ENCODE measurements around the gene MYOF.

The MYOF gene

DNA sequence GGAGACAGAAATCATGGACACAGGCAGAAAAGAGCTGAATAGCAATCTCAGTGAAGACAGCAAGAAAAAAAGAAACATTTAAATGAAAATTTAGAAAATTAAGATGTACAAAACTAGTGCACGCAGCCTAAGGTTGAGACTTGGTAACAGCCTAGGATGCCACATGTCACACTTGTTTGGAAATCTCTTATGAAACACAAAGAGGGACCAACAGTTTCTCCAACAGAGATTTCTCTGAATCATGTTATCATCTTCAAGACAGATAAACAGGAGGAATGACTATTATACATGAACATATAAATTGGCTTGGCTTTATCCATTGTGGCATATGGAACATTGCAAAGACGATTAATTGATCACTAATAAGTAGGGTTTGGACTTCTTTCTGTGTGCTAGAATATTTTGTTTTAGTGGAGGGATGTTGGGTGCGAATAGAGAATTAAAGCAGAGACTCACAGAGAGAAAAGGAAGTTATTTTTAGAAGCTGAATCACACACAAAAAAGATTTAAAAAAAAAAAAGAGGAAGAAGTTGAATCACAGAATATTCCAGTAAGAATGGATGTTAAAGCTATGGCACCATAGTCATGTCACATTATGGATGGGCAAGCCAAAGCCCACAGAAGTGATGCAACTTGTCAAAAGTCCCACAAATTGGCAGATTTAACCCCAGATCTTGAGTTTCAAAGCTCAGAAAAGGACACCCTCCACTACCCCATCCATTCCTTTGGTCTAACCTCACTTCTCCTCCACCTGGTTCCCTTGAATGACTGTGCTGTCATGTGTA, 91.6 kb downstream of the MYOF start:
- TF ChIP-seq ZNF274 (IDR thresholded peaks at IDR 0.05; ENCODE audit: low read depth, low read length), result no peak
- H3K4me3 ChIP-seq (ENCODE audit: low read length), result no peak overlapping the region

DNA sequence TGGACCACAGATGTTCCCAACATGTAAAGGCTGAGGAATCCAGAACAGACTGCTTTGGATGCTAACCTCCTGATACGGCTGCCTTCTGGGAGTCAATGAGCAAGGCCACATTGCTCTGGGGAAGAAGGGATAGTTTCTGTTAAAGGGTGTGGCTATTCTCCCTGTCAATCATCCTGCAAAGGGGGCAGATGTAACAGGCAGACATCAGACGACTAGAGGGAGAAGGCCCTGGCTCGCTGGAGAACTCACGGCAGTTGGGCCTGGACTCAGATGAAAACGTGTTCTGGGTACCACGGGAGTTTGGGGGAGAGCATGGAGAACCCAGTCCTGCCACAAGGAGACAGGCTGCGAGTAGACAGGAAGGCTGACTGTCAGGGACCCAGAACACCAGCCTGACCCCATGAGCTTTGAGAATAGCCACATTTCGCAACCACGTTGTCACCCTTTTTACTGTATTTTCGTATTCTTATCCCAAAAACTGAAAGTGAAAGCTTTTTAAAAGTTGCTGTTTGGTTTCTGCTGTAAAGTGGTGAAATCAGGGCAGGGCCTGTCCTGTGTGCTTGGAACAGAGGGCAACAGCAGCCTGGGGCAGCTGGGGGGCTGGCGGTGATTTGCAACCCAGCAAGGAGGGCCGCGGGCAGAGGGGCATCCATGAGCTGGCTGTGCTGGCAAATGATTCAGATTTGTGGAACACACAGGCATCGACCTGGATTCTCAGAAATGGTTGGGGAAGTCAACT, 95.3 kb downstream of the MYOF start:
- H3K4me3 ChIP-seq (ENCODE audit: low read length), result no peak overlapping the region
- no peak for TF ChIP-seq ZNF274 (IDR thresholded peaks at IDR 0.05; ENCODE audit: low read depth, low read length)

DNA sequence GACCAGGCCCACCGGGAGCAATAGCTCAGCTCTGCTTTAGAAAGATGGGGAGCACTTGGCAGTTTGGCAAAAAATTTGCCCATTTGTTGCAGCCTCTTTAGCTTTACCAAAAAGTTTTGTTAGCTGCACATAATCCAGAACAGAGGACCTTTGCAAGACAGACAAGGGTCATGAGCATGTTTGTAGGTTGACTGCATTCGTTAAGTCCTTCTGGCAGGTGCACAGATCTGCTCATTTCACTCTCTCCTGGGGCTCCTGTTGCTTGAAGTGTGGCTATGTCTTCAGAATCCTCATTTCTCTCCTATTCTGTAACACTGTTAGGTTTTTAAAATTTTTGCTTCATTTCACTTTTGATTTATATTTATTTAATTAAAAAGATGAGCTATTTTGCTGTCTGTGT, 96.8 kb downstream of the MYOF start:
- no peak overlapping the region for H3K4me3 ChIP-seq (ENCODE audit: low read length)
- no peak for TF ChIP-seq ZNF274 (IDR thresholded peaks at IDR 0.05; ENCODE audit: low read depth, low read length)

DNA sequence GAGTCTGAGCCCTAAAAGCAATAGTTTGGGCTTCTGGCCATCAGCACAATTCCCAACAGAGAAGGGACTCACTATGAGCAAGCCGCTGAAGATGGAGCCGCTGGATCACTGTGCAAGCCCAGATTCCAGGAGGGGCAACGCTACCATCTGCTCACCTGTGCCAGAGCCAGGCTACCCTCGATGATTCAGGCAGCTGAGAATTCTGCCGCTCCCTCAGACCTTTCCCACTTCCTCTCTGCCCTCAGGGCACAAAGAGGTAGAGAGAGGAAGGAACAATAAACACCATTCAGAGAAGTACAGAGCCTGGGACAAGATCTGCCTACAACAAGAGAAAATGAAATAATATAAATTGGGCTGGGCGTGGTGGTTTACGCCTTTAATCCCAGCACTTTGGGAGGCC, 98.1 kb downstream of the MYOF start:
- no peak overlapping the region for H3K4me3 ChIP-seq (ENCODE audit: low read length)
- no peak for TF ChIP-seq ZNF274 (IDR thresholded peaks at IDR 0.05; ENCODE audit: low read depth, low read length)

DNA sequence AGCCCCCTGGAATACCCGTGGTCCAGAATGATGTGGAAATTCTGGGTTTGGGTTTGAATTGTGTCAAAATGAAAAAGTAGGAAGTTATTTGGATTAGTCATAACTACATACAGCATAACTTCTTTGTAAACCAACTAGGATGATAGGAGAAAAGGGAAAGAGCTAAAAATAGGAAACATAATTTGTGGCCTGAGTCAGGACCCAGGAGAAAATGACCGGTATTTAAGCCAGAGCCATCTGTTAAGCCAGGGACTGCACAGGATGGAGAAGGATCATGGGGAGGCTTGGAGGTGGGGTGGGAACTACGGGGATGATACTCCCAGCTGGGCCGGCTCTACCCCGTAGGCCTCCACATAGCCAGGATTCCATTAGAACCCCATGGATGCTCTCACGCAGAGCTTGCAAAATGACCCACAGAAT, 98.6 kb downstream of the MYOF start:
- no peak overlapping the region for H3K4me3 ChIP-seq (ENCODE audit: low read length)
- TF ChIP-seq ZNF274 (IDR thresholded peaks at IDR 0.05; ENCODE audit: low read depth, low read length), result no peak

DNA sequence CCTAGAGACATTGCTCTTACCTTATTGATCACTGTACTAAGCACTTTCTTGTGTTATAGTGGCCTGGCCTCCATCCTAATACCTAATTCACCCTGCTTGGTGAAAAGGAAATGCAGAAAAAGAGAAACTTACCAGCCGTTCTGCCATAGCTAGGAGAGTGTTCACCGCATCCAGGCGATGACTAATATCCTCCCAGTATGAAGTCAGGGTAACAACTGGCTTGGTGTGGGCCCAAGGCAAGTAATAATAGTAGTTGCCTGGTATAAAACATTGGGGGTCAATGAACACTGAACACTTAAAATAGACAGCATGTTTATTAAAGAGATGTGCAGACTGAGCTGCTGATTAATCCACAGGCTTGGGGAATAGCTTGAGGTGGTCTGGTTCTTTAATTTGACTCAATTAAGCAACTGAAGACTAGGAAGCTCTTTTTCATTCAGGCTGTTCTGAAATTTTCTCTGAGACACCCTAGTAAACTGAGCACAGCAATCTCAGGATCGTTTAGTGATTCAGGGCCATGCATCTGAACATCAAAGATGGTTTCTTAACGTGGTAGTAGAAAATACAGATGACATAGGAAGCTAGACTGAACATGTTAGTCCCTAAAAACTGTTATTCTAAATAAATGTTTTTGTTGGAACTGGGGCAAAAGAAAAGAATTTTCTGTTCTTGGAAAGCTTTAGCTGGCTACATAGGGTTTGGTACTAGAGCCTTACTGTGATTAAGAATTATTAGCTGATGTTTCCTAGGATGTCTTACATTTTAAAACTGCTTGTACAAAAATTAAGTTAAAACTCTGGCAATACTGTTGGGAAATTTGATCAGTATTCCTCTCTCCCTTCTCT, 102.2 kb downstream of the MYOF start:
- TF ChIP-seq ZNF274 (IDR thresholded peaks at IDR 0.05; ENCODE audit: low read depth, low read length), result no peak
- H3K4me3 ChIP-seq (ENCODE audit: low read length), result no peak overlapping the region

DNA sequence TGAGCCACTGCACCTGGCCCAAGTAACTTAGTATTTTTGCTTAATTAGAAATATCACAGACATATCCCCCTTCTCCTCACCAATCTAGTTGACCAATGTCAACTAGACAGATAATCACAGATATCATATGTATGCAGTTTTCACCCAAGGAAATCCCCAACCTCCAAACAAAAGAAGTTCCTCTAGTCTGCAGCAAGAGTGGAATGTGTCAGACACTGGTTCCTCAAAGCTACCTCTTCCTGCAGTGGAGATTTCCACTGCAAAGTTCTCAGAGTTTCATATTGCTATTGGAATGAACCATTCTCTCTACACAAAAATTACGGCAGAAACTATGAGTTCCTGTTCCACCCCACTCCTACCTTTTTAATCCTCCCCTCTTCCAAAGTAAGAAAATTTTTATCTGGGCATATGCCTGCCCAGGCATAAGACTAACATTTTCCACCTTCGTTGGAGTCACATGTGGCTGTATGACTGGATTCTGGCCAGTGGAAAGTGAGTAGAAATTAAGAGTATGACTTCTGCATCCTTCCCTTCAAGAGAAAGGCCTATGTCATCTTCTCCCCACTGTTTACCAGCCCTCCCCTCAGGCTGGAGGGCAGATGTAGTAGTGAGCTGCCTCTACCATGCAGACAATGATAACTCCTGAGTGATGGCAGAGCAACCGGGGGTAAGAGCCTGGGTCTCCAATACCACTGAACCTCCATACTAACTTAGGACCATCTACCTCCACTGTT, 103.0 kb downstream of the MYOF start:
- no peak for TF ChIP-seq ZNF274 (IDR thresholded peaks at IDR 0.05; ENCODE audit: low read depth, low read length)
- no peak overlapping the region for H3K4me3 ChIP-seq (ENCODE audit: low read length)

DNA sequence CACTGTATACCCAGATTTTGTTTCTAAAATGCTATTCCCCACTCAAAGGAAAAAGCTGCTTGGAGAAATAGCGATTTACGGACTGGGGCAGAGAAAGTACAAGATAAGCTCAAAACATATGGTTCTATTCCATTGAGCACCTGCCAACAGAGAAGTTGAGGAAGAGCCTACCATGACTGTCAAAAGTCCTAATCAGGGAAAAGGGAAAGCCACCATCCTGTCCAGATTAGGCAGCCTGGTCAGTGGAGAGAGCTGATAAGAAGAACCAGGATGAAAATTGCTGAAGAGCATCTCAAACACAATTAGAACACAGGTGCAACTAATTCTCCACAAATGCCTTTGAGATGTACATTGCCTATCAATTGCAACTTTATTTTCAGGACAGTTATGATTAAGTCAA, 104.1 kb downstream of the MYOF start:
- H3K4me3 ChIP-seq (ENCODE audit: low read length), result no peak overlapping the region
- no peak for TF ChIP-seq ZNF274 (IDR thresholded peaks at IDR 0.05; ENCODE audit: low read depth, low read length)

DNA sequence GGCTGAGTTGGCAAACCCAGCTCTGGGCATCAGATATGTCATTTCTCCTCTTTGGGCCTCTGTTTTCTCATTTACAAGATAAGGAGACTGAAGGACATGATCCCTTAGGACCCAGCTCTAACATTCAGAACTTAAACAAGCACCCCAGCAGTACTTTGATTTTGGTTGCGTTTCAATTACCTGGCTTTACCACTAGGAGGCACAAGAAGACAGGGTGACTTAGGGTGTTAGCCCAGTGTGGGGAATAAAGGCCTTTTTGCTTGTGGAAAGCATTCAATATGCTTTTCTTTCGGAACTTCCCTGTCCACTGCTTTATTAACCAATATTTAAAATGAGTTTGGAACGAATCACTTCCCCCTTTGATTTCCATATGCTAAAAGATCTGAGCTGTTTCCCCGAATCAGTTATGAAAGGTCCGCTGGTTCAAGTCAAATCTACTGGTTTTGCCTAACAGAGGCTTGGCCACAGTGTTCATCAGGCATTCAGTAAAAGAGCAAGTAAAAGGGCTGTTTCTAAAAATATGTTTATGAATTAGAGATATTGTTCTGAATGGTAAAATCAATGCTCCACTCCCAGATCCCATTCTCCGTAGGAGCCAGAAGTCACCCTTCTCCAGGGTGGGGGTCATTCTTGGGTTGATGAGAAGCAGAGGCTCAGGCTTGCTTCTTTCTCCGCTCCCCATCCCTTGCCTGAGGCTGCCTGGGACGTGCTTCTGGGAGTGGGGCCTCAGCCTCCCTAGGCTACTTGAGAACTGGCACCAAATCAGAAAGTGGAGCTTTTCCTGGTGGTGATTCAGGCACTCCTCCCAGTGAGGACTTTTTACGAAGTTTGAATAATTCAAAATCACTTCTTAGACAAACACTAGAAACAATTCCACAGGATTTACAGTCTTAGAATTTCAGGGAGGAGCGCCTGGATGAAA, 105.5 kb downstream of the MYOF start:
- no peak overlapping the region for H3K4me3 ChIP-seq (ENCODE audit: low read length)
- TF ChIP-seq ZNF274 (IDR thresholded peaks at IDR 0.05; ENCODE audit: low read depth, low read length), result no peak

DNA sequence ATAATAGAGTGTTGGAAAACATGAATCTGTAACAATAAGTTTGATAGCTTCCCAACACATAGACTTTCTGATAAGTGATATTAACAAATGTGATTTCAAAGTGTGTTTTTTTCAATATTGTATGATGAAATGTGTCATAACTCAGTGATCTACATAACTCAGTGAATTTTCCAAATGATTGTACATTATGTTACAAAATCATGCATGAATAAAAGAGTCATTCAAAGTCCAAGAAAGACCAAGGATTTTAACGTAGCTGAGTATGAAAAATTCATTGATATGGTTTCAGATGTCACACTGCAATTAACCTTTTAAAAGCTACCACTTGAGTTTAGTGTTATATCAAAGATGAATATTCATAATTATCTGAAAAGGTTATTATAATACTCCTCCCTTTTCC, 111.2 kb downstream of the MYOF start:
- TF ChIP-seq ZNF274 (IDR thresholded peaks at IDR 0.05; ENCODE audit: low read depth, low read length), result no peak

DNA sequence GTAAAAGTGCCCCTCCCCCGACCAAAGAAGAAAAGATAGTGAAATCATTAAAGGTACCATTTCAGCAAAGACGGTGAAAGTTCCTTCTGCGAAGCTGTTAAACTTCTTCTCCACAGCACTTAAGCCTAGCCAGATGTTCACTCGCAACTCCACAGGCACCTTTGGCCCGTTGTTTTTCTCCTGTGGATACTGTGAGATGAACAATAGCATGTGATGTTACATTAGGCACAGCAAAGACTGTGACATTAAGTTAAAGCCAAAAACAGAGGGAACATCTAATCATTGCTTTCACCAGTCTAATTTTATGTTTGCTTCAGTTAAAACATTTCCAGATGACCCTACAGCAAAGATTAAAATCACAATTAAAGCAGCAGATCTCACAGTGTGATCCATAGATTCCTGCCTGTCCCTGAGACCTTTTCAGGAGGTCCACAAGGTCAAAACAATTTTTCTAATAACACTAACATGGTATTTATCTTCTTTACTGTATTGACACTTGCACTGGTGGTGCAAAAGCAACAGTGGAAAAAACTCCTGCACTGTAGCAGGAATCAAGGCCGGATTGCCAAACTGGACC, 112.5 kb downstream of the MYOF start:
- no peak for TF ChIP-seq ZNF274 (IDR thresholded peaks at IDR 0.05; ENCODE audit: low read depth, low read length)
- no peak overlapping the region for H3K4me3 ChIP-seq (ENCODE audit: low read length)

More for the DNA sequence above, 111.2 kb downstream of the MYOF start:
- no peak overlapping the region for H3K4me3 ChIP-seq (ENCODE audit: low read length)

DNA sequence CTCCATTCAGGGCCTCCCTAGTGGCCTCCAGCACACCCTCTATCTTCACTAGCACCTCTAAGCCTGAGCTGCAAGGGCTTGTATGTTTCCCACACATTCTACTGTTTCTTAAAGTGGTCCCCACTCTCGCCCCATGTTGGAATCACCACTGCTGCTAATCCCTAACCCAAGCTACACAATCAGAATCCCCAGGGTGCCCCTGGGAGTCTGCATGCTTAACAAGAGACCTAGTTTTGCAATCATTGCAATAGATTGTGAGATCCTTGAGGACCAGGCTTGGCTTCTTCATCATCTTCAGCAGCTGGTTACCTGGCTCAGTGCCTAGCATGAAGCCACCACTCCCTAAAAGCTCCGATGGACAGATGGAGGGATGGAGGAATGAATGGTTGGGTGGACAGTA, 113.9 kb downstream of the MYOF start:
- H3K4me3 ChIP-seq (ENCODE audit: low read length), result no peak overlapping the region
- no peak for TF ChIP-seq ZNF274 (IDR thresholded peaks at IDR 0.05; ENCODE audit: low read depth, low read length)
